H1 (cell line): ENCODE results near the gene OPALIN. TPM values are rescaled to one million over a fixed set of nuclear protein-coding genes. Genes with fewer than 3 reads are reported as not detected.

ENCODE experiments used
- SAP30 ChIP-seq: fragments of 300-600 bp; sonication (generic); IDR thresholded peaks from 2 replicates; pipeline ENCODE4 v1.7.1; 2012; ENCODE audit warnings: low read length, moderate library complexity, mild to moderate bottlenecking, inconsistent platforms; ENCODE audit not compliant: insufficient read depth, insufficient replicate concordance
- SP1 ChIP-seq: IDR thresholded peaks from 2 replicates; pipeline ENCODE4 v1.6.1; 2011; ENCODE audit warnings: low read depth, low read length
- SUZ12 ChIP-seq: fragments of 200-600 bp; sonication (generic); IDR thresholded peaks from 2 replicates; pipeline ENCODE4 v1.6.1; 2012; ENCODE audit warnings: mild to moderate bottlenecking, inconsistent platforms, low read length, moderate library complexity, mixed read lengths
- ZNF274 ChIP-seq: IDR thresholded peaks from 2 replicates; pipeline ENCODE4 v1.7.0; 2012; ENCODE audit warnings: low read length, borderline replicate concordance; ENCODE audit errors: extremely low read depth
- polyA plus RNA-seq, 7 experiments: library from polyadenylated mRNA; depleted of rRNA in 3 of 7; stranded (reverse) in 5 of 7; unstranded in 2 of 7; fragments of >200 nt in 5 of 7; fragments of 200-250 nt in 2 of 7; gene quantifications; 1 replicate in 5 of 7; 2 replicates in 1 of 7; 4 replicates in 1 of 7; pipeline versions ENCODE4 v1.2.1 to v1.2.3, GENCODE V29; 2011 to 2013; ENCODE audit warnings: missing spikeins in 2 of 7, mixed read lengths in 2 of 7
- total RNA-seq: library from RNA; stranded (reverse); fragmentation: NEBNext Ultra II Directional; extraction: Animal tissue kit (Norgen Biotek cat#: 25700); gene quantifications from 2 replicates; pipeline ENCODE4 v1.2.1, GENCODE V29; 2021
- TF ChIP-seq, protein P1 (sequence below): fragments of 300-600 bp; sonication (generic); IDR thresholded peaks from 2 replicates; pipeline ENCODE4 v1.7.1; 2012; ENCODE audit warnings: low read length, moderate library complexity, mild to moderate bottlenecking, inconsistent platforms; ENCODE audit not compliant: insufficient replicate concordance

OPALIN gene
- total and polyA plus RNA-seq, 2 of the 8 experiments (the other 6 are each of a cell fraction or from before 2014, with no cell fraction given) = 0.03 TPM; not detected in 1

GRCh38 chr10:96367470-96367869 lies 8.7 kb upstream of the OPALIN start (continued):
- TF ChIP-seq, protein P1, sequence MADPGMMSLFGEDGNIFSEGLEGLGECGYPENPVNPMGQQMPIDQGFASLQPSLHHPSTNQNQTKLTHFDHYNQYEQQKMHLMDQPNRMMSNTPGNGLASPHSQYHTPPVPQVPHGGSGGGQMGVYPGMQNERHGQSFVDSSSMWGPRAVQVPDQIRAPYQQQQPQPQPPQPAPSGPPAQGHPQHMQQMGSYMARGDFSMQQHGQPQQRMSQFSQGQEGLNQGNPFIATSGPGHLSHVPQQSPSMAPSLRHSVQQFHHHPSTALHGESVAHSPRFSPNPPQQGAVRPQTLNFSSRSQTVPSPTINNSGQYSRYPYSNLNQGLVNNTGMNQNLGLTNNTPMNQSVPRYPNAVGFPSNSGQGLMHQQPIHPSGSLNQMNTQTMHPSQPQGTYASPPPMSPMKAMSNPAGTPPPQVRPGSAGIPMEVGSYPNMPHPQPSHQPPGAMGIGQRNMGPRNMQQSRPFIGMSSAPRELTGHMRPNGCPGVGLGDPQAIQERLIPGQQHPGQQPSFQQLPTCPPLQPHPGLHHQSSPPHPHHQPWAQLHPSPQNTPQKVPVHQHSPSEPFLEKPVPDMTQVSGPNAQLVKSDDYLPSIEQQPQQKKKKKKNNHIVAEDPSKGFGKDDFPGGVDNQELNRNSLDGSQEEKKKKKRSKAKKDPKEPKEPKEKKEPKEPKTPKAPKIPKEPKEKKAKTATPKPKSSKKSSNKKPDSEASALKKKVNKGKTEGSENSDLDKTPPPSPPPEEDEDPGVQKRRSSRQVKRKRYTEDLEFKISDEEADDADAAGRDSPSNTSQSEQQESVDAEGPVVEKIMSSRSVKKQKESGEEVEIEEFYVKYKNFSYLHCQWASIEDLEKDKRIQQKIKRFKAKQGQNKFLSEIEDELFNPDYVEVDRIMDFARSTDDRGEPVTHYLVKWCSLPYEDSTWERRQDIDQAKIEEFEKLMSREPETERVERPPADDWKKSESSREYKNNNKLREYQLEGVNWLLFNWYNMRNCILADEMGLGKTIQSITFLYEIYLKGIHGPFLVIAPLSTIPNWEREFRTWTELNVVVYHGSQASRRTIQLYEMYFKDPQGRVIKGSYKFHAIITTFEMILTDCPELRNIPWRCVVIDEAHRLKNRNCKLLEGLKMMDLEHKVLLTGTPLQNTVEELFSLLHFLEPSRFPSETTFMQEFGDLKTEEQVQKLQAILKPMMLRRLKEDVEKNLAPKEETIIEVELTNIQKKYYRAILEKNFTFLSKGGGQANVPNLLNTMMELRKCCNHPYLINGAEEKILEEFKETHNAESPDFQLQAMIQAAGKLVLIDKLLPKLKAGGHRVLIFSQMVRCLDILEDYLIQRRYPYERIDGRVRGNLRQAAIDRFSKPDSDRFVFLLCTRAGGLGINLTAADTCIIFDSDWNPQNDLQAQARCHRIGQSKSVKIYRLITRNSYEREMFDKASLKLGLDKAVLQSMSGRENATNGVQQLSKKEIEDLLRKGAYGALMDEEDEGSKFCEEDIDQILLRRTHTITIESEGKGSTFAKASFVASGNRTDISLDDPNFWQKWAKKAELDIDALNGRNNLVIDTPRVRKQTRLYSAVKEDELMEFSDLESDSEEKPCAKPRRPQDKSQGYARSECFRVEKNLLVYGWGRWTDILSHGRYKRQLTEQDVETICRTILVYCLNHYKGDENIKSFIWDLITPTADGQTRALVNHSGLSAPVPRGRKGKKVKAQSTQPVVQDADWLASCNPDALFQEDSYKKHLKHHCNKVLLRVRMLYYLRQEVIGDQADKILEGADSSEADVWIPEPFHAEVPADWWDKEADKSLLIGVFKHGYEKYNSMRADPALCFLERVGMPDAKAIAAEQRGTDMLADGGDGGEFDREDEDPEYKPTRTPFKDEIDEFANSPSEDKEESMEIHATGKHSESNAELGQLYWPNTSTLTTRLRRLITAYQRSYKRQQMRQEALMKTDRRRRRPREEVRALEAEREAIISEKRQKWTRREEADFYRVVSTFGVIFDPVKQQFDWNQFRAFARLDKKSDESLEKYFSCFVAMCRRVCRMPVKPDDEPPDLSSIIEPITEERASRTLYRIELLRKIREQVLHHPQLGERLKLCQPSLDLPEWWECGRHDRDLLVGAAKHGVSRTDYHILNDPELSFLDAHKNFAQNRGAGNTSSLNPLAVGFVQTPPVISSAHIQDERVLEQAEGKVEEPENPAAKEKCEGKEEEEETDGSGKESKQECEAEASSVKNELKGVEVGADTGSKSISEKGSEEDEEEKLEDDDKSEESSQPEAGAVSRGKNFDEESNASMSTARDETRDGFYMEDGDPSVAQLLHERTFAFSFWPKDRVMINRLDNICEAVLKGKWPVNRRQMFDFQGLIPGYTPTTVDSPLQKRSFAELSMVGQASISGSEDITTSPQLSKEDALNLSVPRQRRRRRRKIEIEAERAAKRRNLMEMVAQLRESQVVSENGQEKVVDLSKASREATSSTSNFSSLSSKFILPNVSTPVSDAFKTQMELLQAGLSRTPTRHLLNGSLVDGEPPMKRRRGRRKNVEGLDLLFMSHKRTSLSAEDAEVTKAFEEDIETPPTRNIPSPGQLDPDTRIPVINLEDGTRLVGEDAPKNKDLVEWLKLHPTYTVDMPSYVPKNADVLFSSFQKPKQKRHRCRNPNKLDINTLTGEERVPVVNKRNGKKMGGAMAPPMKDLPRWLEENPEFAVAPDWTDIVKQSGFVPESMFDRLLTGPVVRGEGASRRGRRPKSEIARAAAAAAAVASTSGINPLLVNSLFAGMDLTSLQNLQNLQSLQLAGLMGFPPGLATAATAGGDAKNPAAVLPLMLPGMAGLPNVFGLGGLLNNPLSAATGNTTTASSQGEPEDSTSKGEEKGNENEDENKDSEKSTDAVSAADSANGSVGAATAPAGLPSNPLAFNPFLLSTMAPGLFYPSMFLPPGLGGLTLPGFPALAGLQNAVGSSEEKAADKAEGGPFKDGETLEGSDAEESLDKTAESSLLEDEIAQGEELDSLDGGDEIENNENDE = no peak
- no peak for TF ChIP-seq ZNF274
- no peak for TF ChIP-seq SUZ12
- no peak for TF ChIP-seq SP1
- TF ChIP-seq SAP30 = no peak
